ENCODE data around the gene CHAT.

Gene CHAT

DNA sequence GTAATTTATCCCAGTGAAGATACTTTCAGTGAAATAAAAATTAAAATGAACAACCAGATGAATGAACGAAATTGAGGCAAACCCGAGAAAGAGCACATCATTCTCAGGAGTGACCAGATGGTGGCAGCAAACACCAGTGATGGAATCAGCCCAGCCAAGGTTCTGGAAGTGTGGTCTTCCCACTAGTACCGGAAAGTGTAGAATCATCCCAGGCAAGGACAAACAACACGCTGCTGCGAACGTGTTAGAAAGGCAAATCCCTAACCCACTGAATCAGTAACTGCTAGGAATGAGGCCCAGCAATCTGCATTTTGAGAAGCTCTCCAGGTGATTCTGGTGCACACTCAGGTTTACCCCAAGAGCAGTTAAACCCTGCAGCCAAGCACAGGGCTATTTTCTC lies 19.2 kb upstream of the CHAT start:
- Histone ChIP-seq H3K36me3 (replicated peaks; ENCODE audit: insufficient read depth, low read length) (no peaks in the 10 kb centered on the region), H4K20me1 (ENCODE audit: insufficient read depth, low read length) (no peaks in the 10 kb centered on the region), H3K9ac (ENCODE audit: low read length) (no peak overlapping the region), H3K4me1 (ENCODE audit: low read length) (no peaks in the 10 kb centered on the region), H3F3A (ENCODE audit: insufficient read depth, low read length) (no peaks in the 10 kb centered on the region), H3K27me3 (replicated peaks; ENCODE audit: insufficient read depth, low read length) (no peaks in the 10 kb centered on the region), H2AFZ (ENCODE audit: low read length) (no peak overlapping the region), H3K79me2 (ENCODE audit: low read length) (no peaks in the 10 kb centered on the region), H3K9me3 (replicated peaks; ENCODE audit: insufficient read depth, low read length) (no peaks in the 10 kb centered on the region), H3K4me2 (ENCODE audit: low read depth, low read length) (no peak overlapping the region), H3K4me3 (ENCODE audit: low read length) (no peak overlapping the region), H3K27ac (ENCODE audit: low read length) (no peak overlapping the region), H3K9me2 (replicated peaks; ENCODE audit: insufficient read depth, low read length) (no peaks in the 10 kb centered on the region)
- TF ChIP-seq EZH2phosphoT487 (IDR thresholded peaks at IDR 0.05; ENCODE audit: low read length) (no peak), EZH2 (optimal IDR thresholded peaks at IDR 0.05; ENCODE audit: low read depth, low read length) (no peak)
- TF ChIP-seq, protein P1, sequence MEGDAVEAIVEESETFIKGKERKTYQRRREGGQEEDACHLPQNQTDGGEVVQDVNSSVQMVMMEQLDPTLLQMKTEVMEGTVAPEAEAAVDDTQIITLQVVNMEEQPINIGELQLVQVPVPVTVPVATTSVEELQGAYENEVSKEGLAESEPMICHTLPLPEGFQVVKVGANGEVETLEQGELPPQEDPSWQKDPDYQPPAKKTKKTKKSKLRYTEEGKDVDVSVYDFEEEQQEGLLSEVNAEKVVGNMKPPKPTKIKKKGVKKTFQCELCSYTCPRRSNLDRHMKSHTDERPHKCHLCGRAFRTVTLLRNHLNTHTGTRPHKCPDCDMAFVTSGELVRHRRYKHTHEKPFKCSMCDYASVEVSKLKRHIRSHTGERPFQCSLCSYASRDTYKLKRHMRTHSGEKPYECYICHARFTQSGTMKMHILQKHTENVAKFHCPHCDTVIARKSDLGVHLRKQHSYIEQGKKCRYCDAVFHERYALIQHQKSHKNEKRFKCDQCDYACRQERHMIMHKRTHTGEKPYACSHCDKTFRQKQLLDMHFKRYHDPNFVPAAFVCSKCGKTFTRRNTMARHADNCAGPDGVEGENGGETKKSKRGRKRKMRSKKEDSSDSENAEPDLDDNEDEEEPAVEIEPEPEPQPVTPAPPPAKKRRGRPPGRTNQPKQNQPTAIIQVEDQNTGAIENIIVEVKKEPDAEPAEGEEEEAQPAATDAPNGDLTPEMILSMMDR (IDR thresholded peaks at IDR 0.05; ENCODE audit: low read length) = peak; percentile 88
- DNase-seq = peak; percentile 42

DNA sequence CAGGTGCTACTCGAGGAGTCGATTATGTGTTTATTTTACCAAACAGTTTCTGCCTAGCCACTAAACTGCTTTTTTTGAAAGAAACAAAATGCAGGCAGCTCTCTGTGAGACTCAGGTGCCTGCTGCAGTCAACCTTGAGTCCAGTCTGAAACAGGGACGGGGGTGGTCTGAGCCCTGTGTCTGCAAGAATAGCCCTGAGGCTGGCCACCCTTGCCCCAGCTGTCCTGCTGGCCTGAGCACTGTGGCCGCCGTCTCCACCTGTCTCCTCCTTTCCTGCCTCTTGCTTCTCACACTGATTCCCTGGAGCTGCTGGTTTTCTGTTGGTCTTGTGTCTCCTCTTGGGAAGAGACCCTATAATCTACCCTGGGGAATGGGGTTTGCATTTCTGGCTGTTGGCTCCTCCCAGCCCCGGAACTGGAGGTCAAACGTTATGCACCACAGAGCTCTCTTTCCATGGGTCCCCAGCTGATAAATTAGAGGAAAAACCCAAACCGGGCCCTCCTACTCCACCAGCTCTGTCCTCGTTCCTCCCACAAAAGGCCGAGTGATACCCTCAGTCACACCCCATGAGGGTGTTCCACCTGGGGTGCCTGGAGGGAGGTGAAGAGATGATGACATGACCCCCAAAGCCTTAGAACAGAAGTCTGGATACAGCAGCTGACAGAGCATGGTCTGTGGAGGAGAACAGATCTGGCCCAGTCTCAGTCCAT lies 18.7 kb upstream of the CHAT start:
- no peak overlapping the region for H2AFZ ChIP-seq (ENCODE audit: low read length)
- no peaks in the 10 kb centered on the region for H3K9me2 ChIP-seq (replicated peaks; ENCODE audit: insufficient read depth, low read length)
- H3K79me2 ChIP-seq (ENCODE audit: low read length) = no peaks in the 10 kb centered on the region
- H3K4me1 ChIP-seq (ENCODE audit: low read length) = no peaks in the 10 kb centered on the region
- H3F3A ChIP-seq (ENCODE audit: insufficient read depth, low read length) = no peaks in the 10 kb centered on the region
- DNase-seq = no peak
- TF ChIP-seq, protein P1 (IDR thresholded peaks at IDR 0.05; ENCODE audit: low read length) = no peak
- TF ChIP-seq EZH2 (optimal IDR thresholded peaks at IDR 0.05; ENCODE audit: low read depth, low read length) (no peak), EZH2phosphoT487 (IDR thresholded peaks at IDR 0.05; ENCODE audit: low read length) (no peak)
- no peaks in the 10 kb centered on the region for H3K36me3 ChIP-seq (replicated peaks; ENCODE audit: insufficient read depth, low read length)
- no peak overlapping the region for H3K4me2 ChIP-seq (ENCODE audit: low read depth, low read length)
- no peak overlapping the region for H3K4me3 ChIP-seq (ENCODE audit: low read length)
- H3K27ac ChIP-seq (ENCODE audit: low read length) = no peak overlapping the region
- H4K20me1 ChIP-seq (ENCODE audit: insufficient read depth, low read length) = no peaks in the 10 kb centered on the region
- H3K9me3 ChIP-seq (replicated peaks; ENCODE audit: insufficient read depth, low read length) = no peaks in the 10 kb centered on the region
- no peaks in the 10 kb centered on the region for H3K27me3 ChIP-seq (replicated peaks; ENCODE audit: insufficient read depth, low read length)
- no peak overlapping the region for H3K9ac ChIP-seq (ENCODE audit: low read length)

DNA sequence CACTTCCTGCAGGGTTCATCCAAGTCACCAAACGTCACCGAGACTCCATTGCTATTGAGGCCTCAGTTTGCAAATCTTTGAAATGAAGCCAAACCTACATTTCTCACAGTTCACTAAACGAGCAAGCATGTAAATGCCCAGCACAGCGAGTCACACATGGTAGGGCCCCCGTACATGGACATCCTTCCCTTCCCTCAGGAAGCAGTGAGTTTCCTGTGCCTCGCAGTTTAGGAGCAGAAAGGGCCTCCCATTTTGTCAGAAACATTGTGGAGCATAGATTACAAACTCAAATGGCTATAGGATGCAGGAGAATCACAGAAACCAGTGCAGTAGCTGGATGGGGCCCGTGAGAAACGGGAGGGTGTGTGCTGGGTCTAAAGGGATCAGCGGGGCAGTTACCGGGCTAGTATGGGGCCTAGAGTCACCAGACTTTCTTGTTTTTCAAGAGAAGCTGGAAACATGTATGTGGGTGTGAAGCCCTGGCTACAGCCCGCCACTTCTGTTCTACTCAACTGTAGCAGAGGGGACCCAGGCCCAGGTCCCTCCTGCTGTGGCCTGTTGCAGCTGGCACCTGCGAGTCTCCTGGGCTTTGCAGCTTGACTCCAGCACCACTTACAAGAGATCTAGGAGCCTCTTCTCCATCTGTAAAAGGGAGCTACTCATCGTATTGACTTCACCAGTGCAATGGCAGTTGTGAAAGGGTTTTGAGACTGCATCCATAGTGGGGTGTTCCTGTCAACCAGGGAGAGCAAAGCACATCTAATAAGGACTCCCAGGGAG lies 17.9 kb upstream of the CHAT start:
- Histone ChIP-seq H3K4me2 (ENCODE audit: low read depth, low read length) (no peak overlapping the region), H3K9me2 (replicated peaks; ENCODE audit: insufficient read depth, low read length) (no peaks in the 10 kb centered on the region), H3K9ac (ENCODE audit: low read length) (no peak overlapping the region), H3K27me3 (replicated peaks; ENCODE audit: insufficient read depth, low read length) (no peaks in the 10 kb centered on the region), H3K27ac (ENCODE audit: low read length) (no peak overlapping the region), H3F3A (ENCODE audit: insufficient read depth, low read length) (no peaks in the 10 kb centered on the region), H3K36me3 (replicated peaks; ENCODE audit: insufficient read depth, low read length) (no peaks in the 10 kb centered on the region), H3K4me1 (ENCODE audit: low read length) (no peaks in the 10 kb centered on the region), H2AFZ (ENCODE audit: low read length) (no peak overlapping the region), H3K79me2 (ENCODE audit: low read length) (no peaks in the 10 kb centered on the region), H4K20me1 (ENCODE audit: insufficient read depth, low read length) (no peaks in the 10 kb centered on the region), H3K9me3 (replicated peaks; ENCODE audit: insufficient read depth, low read length) (no peaks in the 10 kb centered on the region), H3K4me3 (ENCODE audit: low read length) (no peak overlapping the region)
- TF ChIP-seq EZH2phosphoT487 (IDR thresholded peaks at IDR 0.05; ENCODE audit: low read length) = no peak
- TF ChIP-seq EZH2 (optimal IDR thresholded peaks at IDR 0.05; ENCODE audit: low read depth, low read length) = no peak
- TF ChIP-seq, protein P1 (IDR thresholded peaks at IDR 0.05; ENCODE audit: low read length) = no peak
- DNase-seq = no peak
